Anterior cingulate cortex (tissue), 58 donors: ENCODE data around the gene CRPPA.
"Not testable (repeated sequence)": the region's sequence is repeated elsewhere in the genome, so short reads cannot be mapped to it uniquely, and the experiment has no call there.

Source experiments
- DNase-seq, 58 donors: peaks; one replicate each; lab custom pipeline; 2025; lab: John Stamatoyannopoulos, UW

Gene CRPPA

DNA sequence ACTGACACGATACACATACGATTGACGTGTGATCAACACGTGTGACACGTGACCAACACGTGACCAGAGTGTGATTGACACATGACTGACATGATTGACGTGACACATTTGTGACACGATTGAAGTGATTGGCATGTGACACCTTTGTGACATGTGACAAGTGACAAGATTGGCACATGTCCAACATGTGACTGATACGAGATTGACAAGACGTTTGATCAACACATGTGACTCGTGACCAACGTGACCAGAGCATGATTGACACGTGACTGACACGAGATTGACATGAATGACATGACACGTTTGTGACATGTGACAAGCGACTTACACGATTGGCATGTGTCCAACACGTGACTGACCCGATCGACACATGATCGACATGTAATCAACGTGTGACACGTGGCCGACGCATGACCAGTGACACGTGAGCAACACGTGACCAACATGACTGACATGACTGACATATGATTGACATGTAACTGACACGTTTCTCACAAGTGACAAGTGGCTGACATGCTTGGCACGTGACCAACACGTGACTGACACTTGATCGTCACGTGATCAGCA is 22.0 kb downstream of the CRPPA start:
- DNase-seq: no peak

DNA sequence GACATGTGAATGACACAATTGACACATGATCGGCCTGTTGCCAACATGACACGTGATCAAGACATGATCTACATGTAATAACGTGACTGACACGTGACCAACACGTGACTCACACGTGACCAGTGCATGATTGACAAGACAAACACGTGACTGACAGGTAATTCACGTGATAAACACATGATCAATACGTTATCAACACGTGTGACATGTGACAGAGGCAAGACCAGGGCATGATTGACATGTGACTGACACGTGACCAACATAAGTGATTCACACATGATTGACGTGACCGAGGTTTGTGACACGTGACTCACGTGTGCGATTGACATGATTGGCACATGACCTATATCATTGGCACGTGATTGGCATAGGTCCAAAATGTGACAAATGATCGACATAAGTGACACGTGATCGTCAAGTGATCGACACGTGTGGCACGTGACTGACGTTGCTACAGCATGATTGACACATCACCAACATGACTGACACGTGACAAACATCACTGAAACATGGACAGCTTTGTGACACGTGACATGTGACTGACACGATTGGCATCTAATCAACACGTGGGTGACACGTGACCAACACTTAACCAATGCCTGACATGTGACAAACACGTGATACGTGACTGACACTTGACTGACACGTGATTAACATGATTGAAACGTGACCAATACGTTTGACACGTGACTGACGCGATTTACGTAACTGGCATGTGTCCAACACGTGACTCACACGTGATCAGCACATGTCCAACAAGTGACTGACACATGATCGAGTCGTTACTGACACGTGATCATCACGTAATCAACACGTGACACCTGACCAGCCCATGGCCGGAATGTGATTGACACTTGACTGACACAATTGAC is 23.0 kb downstream of the CRPPA start:
- DNase-seq: no peak

DNA sequence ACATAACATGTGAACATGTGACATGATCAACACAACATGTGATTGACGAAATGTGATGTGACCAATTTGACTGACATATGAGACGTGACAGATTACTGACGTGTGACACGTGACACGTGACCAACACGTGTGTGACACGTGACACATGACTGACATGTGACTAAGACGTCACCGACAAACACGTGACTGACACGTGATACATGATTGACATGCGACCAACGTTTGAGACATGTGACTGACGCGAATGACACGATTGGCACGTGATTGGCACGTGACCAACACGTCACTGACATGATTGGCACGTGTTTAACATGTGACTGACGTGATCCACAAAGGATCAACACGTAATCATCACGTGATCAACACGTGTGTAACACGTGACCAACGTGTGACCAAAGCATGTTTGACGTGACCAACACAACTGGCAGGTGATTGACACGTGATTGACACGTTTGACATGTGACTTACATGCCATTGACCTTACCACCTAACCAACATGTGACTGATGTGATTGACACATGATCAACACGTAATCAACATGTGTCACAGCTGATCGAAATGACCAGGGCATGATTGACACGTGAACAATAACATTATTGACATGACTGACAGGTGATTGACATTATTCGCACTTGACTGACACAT is 23.7 kb downstream of the CRPPA start:
- DNase-seq: no peak

DNA sequence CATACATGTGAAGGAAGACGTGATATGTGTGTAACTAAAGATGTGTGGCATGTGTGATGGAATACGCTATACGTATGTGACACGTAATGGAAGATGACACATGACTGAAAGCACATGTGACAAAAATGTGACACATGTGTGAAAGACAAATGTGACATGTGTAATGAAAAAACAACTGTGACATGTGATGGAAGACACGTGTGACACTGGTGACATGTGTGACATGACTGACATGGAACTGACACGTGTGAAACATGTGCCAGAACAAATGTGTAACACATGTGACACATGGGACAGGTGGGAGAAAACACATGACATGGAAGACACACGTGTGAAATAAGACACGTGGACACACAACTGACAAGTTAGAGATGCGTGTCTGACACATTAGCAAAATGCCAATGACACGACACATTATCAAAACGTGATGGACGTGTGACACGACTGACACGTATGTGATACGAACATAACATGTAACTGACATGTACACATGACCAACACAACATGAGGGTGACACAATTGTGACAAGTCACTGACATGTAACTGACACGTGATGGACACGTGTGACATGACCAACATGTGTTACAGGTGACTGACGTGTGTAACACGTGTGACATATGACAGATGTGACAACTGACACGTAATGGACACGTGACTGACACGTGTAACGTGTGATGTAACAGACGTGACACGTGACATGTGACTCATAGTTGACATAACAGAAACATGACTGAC is 24.4 kb downstream of the CRPPA start:
- no peak for DNase-seq

DNA sequence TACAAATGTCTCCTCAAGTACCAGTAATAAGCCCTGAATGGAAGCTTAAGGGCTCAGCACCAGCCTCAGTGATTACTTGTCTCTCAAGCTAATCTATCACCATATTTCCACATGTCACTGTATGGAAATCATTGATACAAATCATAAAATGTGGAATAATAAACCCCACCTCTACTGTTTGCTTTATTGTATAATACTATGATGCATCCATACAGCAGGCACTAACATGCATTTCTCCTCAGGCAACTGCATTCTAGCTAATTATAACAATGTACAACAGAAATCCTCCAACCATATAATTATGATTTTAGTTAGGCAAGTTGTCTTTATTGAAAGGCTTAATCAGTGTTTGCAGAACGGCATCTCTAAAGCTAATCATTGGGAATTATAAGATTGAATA is 26.2 kb downstream of the CRPPA start:
- no peak for DNase-seq

DNA sequence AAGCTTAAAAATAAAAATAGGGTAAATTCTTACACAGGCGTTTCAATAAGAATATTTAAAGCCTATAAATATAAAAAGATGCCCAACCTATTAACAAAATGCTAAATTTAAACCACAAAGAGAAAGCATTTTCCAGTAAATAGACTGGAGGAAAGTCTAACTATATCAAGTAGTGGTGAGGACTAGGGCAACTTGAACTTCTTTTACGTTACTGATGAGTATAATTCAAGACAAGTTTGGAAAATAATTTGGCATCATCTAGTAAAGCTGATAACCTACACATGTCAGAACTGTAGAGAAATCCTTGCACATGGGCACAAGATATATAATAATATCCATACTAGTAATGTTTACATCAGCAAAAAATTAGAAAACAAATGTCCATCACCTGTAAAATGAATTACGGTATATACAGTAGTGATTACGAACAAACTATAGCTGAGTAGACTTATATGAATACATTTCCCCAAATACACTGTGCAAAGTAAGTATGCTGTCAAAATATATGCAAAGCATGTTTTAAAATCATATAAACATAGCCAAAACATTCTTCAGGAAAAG is 27.4 kb downstream of the CRPPA start:
- no peak for DNase-seq

DNA sequence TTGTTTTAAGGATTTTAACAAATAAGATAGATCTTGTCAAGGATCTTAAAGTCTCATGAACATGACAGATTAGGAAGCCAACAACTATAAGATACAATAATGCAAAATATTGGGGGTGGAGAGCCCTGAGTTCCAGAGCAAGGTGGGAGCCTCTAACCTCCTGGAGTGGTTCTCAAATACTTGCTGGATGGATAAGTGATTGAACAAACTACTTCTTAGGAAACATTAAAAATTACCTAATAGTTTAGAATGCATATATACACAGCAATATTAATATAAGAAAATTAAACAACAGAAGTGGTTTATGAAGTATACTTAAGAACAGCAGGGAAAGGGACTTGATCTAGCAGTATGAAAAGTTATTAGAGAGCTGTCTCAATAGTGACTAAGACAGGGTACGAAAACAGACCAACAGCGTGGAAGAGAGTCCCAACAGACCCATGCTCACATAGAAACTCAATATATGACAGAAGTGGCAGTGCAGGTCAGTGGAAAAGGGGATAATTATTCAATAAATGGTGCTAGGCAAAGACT is 28.3 kb downstream of the CRPPA start:
- DNase-seq: no peak

DNA sequence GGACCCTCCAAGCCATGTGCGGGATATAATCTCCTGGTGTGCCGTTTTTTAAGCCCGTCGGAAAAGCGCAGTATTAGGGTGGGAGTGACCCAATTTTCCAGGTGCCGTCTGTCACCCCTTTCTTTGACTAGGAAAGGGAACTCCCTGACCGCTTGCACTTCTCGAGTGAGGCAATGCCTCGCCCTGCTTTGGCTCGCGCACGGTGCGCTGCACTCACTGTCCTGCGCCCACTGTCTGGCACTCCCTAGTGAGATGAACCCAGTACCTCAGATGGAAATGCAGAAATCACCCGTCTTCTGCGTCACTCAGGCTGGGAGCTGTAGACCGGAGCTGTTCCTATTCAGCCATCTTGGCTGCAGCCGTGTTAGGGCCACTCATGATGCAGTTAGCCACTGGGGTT is 37.6 kb downstream of the CRPPA start:
- not testable (repeated sequence) for DNase-seq

DNA sequence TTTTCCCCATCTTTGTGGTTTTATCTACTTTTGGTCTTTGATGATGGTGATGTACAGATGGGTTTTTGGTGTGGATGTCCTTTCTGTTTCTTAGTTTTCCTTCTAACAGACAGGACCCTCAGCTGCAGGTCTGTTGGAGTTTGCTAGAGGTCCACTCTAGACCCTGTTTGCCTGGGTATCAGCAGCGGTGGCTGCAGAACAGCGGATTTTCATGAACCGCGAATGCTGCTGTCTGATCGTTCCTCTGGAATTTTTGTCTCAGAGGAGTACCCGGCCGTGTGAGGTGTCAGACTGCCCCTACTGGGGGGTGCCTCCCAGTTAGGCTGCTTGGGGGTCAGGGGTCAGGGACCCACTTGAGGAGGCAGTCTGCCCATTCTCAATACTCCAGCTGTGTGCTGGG is 38.2 kb downstream of the CRPPA start:
- DNase-seq: not testable (repeated sequence)
